Fibroblast of skin of left quadriceps (primary cell): ENCODE results near the gene SEC63.

Source experiments
- DNase-seq, 2 experiments: peaks; one replicate each; pipeline ENCODE4 v3.0.0-alpha.2; 2013; ENCODE audit warnings: low read depth in 2 of 2

SEC63 gene

GRCh38 chr6:107818272-107818671, 139.7 kb downstream of the SEC63 start:
- no peak for DNase-seq

GRCh38 chr6:107817784-107818183, 140.2 kb downstream of the SEC63 start:
- DNase-seq: no peak
